Pancreas (tissue), 10 donors: ENCODE results near the gene ROR1. TPM values are rescaled to one million over a fixed set of nuclear protein-coding genes. Genes with fewer than 3 reads are reported as not detected.

Experiments
- ATAC-seq, 4 donors: fragments of 200-7000 bp; cut with Tn5 transposase; one replicate each; pipeline versions ENCODE4 v1.8.0 to v1.9.1; 2020; ENCODE audit warnings: mild to moderate bottlenecking in 4 of 4, moderate library complexity in 4 of 4
- DNase-seq, 6 donors: peaks; one replicate each; pipeline ENCODE4 v3.0.0-alpha.2; 2020
- FAIRE-seq: peaks from 2 replicates; lab custom pipeline; 2012; peaks lifted over from hg19 to GRCh38; lab: Jason Lieb, UNC
- H3K27ac ChIP-seq, 4 donors: fragments of 200-600 bp; sonication (generic); 1 replicate in 3 of 4; 2 replicates in 1 of 4; pipeline versions ENCODE4 v1.5.0 to v1.8.0; 2020
- H3K27me3 ChIP-seq, 4 donors: fragments of 200-600 bp; one replicate each; pipeline ENCODE4 v1.8.0; 2021
- H3K36me3 ChIP-seq, 3 donors: fragments of 200-600 bp; sonication (generic) in 1 of 3; one replicate each; pipeline versions ENCODE4 v1.5.0 to v1.8.0; 2020 to 2021
- H3K4me1 ChIP-seq, 3 donors: fragments of 200-600 bp; one replicate each; pipeline ENCODE4 v1.8.0; 2021
- H3K4me3 ChIP-seq, 4 donors: fragments of 200-600 bp; sonication (generic) in 2 of 4; one replicate each; pipeline versions ENCODE4 v1.5.0 to v1.8.0; 2020 to 2021
- H3K9me3 ChIP-seq, 4 donors: fragments of 200-600 bp; one replicate each; pipeline ENCODE4 v1.8.0; 2021
- WGBS, 2 donors: extraction: QIAGEN DNeasy Blood & Tissue Kit; methylation state at CpG; one replicate each; pipeline ENCODE4 v1.1.7; 2013; 5-methylcytosine and 5-hydroxymethylcytosine counted together
- intact Hi-C, 3 donors: fragments of 100-400 bp; cut with DNase I; formaldehyde crosslinking; loops; one replicate each; pipeline versions ENCODE4 v1.11.1 to v1.14.2; 2022
- polyA plus RNA-seq, 2 donors: library from polyadenylated mRNA; stranded (reverse); fragments of 200-250 nt; gene quantifications; one replicate each; pipeline ENCODE4 v1.2.3, GENCODE V29; 2013
- total RNA-seq, 6 donors: library from RNA; stranded (reverse); fragmentation: NEBNext Ultra II Directional in 4 of 6; extraction: Animal tissue kit (Norgen Biotek cat#: 25700) in 4 of 6; gene quantifications; one replicate each; pipeline versions ENCODE4 v1.2.1 to v1.2.4, GENCODE V29; 2021 to 2023
- TF ChIP-seq, protein P1 (sequence below), 4 donors: fragments of 200-600 bp; sonication (generic) in 3 of 4; IDR thresholded peaks; one replicate each; pipeline versions ENCODE4 v1.5.0 to v1.8.0; 2021; ENCODE audit warnings: antibody characterized with exemption in 4 of 4
- donor health status: healthy with polysubstance abuse.
- donor health status: DM: no; HTN: no; CAD: no; lungs with moderate emphysema.
- donor health status: DM: no; HTN: no; CAD: no.
- donor health status: control.
- donor health status: control.
- donor health status: Bipolar disorder and iron deficiency.
- donor health status: DM: yes; HTN: yes; CAD: no.
- donor health status: DM: no; HTN: no; CAD: no.
- donor health status: DM: no; HTN: no; CAD: no.
- donor health status: DM: yes; HTN: yes; CAD: no.

The ROR1 gene
- total and polyA plus RNA-seq, 8 donors = 1.3 to 18.5 (median 7.3) TPM

- Histone ChIP-seq H3K27ac (no peak overlapping the region), H3K4me3 (no peak overlapping the region), H3K4me1 (peaks cover 12 to 26% (median 21%) of the 10 kb centered on the region in 3 donors), H3K9me3 (no peaks in the 10 kb centered on the region), H3K36me3 (no peaks in the 10 kb centered on the region), H3K27me3 (no peaks in the 10 kb centered on the region)
- TF ChIP-seq, protein P1, sequence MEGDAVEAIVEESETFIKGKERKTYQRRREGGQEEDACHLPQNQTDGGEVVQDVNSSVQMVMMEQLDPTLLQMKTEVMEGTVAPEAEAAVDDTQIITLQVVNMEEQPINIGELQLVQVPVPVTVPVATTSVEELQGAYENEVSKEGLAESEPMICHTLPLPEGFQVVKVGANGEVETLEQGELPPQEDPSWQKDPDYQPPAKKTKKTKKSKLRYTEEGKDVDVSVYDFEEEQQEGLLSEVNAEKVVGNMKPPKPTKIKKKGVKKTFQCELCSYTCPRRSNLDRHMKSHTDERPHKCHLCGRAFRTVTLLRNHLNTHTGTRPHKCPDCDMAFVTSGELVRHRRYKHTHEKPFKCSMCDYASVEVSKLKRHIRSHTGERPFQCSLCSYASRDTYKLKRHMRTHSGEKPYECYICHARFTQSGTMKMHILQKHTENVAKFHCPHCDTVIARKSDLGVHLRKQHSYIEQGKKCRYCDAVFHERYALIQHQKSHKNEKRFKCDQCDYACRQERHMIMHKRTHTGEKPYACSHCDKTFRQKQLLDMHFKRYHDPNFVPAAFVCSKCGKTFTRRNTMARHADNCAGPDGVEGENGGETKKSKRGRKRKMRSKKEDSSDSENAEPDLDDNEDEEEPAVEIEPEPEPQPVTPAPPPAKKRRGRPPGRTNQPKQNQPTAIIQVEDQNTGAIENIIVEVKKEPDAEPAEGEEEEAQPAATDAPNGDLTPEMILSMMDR (IDR thresholded peaks at IDR 0.05) = no peak
- intact Hi-C loops = no loop called here
- DNase-seq (no peak), ATAC-seq (no peak), FAIRE-seq (no peak)
- 88 to 96% methylated on average over 3 of the region's 3 CpGs for WGBS, 2 donors
These were observed 402.8 kb downstream of the ROR1 start for GRCh38 chr1:64176659-64177058.

DNA sequence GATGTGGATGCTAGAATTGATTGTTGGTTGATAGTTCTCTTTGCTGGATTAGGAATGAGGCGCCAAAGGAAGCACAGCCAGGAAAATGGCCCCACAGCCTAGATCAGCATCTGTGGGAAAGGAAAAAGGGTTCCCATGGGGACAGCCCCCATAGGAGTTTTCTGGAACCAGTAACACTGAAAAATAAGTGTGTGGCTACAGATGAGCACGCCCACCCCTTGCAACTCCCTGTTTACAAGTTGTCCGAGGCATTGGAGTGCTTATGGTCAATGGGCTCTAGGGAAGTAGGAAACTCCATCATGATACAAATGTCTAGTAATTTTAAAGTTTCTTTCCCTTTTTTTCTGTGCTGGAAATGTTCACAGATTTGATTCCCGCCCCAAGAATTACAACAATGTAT lies 405.8 kb downstream of the ROR1 start:
- 93% methylated on average over 4 of the region's 4 CpGs for WGBS, 2 donors
- DNase-seq = no peak

DNA sequence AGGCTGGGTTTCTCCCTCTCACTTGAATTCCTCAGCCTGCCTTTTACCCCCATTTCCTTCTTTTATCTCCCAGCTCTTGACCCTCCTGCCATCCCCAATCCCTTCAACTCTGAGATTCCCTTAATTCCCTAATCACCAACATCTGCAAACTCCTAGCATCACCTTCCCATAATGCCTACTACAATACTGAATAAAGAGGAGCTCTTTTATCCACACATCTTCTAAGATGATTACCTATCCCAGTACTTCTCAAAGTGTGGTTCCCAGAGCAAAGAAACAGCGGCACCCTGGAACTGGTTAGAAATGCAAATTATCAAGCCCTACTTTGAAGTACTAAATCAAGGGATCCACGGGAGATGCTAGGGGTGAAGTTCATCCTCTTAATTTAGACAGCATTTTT lies 408.4 kb downstream of the ROR1 start:
- H3K9me3 ChIP-seq = no peaks in the 10 kb centered on the region
- peaks cover 5 to 9% (median 6%) of the 10 kb centered on the region in 3 donors for H3K4me1 ChIP-seq
- intact Hi-C loops = no loop called here
- DNase-seq = no peak
- WGBS, 2 donors = 94 to 96% methylated on average over 2 of the region's 2 CpGs
- no peaks in the 10 kb centered on the region for H3K36me3 ChIP-seq
- no peak for ATAC-seq
- H3K27me3 ChIP-seq = no peaks in the 10 kb centered on the region
- H3K27ac ChIP-seq = no peak overlapping the region
- no peak overlapping the region for H3K4me3 ChIP-seq
- FAIRE-seq = no peak
- TF ChIP-seq, protein P1 (IDR thresholded peaks at IDR 0.05) = no peak

More for the DNA sequence above, 405.8 kb downstream of the ROR1 start:
- Histone ChIP-seq H3K4me1 (peaks cover 0 to under 1% (median 0%) of the 10 kb centered on the region in 3 donors), H3K4me3 (no peak overlapping the region), H3K36me3 (no peaks in the 10 kb centered on the region), H3K9me3 (no peaks in the 10 kb centered on the region), H3K27ac (no peak overlapping the region), H3K27me3 (no peaks in the 10 kb centered on the region)
- no peak for ATAC-seq
- TF ChIP-seq, protein P1 (IDR thresholded peaks at IDR 0.05) = no peak
- intact Hi-C loops = no loop called here
- no peak for FAIRE-seq

DNA sequence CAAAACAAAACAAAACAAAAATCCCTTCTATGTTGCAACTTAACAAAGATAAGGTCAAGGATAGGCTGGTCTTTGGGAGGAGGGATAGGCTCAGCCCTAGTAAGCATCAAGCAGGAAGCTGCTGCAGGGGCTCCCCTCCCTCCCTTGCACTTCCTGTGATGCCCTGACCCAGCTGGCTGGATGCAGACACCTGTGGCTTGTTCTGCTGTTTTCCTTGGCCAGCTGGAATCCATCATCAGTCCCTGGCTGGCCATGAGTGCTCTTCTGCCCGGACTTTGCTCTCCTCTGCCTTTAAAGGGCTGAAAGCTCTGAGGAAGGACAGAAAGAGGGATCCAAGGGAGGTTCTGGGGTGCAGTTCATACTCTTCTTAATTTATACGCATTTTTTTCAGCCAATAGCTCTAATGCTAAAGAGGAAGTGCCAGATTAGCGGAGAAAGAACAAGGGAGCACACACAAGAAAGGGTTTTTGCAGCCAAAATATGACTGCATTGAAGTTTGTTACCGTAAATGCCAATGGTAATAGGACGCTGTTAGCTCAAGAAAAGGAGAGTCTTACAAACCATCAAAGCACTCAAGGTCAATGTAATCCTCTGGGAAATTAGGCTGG lies 409.7 kb downstream of the ROR1 start:
- no peaks in the 10 kb centered on the region for H3K36me3 ChIP-seq
- WGBS, 2 donors = 88 to 91% methylated on average over 5 of the region's 5 CpGs
- DNase-seq (no peak), FAIRE-seq (no peak), ATAC-seq (no peak)
- H3K4me1 ChIP-seq = peaks cover 5 to 9% (median 6%) of the 10 kb centered on the region in 3 donors
- intact Hi-C loops = no loop called here
- H3K27me3 ChIP-seq = no peaks in the 10 kb centered on the region
- no peaks in the 10 kb centered on the region for H3K9me3 ChIP-seq
- H3K27ac ChIP-seq = no peak overlapping the region
- TF ChIP-seq, protein P1 (IDR thresholded peaks at IDR 0.05) = no peak
- no peak overlapping the region for H3K4me3 ChIP-seq

DNA sequence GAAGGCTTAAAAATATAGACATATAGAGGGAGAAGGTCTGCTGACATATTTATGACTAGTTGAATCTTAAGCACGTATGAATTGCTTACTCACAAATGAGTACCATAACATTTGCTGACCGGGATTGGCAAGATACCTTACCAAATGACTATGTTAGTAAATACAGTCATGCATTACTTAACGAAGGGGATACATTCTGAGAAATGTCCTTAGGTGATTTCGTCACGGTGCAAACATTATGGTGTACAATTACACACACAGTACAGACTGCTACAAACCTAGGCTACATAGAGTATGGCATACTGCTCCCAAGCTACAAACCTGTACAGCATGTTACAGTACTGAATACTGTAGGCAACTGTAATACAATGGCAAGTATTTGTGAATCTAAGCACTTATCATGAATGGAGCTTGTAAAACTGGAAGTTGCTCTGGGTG lies 410.2 kb downstream of the ROR1 start:
- intact Hi-C loops = no loop called here
- Histone ChIP-seq H3K27ac (no peak overlapping the region), H3K4me3 (no peak overlapping the region), H3K36me3 (no peaks in the 10 kb centered on the region), H3K4me1 (peaks cover 5 to 9% (median 6%) of the 10 kb centered on the region in 3 donors), H3K9me3 (no peaks in the 10 kb centered on the region), H3K27me3 (no peaks in the 10 kb centered on the region)
- DNase-seq (no peak), FAIRE-seq (no peak), ATAC-seq (no peak)
- 85 to 87% methylated on average over 5 of the region's 5 CpGs for WGBS, 2 donors
- TF ChIP-seq, protein P1 (IDR thresholded peaks at IDR 0.05) = no peak
